Measurements from ENCODE around the gene CSMD2.

CSMD2 gene

DNA sequence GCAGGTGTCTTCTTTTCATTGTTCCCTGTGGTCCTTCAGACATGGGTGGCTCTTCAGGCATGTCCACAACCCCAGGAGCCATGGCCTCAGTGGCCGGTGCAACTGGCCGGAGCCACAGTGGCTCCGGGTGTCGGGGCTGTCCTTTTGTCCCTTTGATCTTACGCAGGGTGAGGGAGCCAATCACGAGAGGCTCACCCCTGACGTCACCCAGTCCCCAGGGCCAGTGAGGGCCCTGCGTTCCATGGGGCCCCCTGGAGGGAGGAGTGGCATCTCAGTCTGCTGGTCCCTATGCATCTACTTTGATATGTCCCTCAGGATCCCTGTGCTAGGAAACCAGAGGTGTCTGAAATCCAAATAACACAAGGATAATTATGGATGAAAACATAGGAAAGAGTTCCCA lies 663.3 kb downstream of the CSMD2 start:
- DNase-seq (ENCODE audit: low read depth in 2 of 2): no peak

DNA sequence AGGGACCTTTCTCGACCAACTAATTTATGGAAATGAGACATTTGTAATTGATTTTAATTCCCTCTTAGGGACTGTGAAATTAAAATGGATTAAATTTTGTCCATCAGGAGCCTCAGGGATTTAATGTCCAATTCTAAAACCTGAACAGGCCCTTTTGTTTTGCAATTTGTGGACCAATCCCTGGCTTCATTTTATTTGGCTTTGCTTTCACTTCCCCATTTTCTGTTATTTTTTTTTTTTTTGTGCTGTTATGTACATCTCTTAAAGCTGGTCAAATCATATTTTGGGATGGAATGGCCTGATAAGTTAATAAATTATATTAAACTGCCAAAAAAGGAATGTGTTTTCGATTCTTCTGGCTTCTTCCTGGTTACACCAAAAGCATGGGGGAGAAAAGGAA lies 663.7 kb downstream of the CSMD2 start:
- DNase-seq (ENCODE audit: low read depth in 2 of 2): no peak

DNA sequence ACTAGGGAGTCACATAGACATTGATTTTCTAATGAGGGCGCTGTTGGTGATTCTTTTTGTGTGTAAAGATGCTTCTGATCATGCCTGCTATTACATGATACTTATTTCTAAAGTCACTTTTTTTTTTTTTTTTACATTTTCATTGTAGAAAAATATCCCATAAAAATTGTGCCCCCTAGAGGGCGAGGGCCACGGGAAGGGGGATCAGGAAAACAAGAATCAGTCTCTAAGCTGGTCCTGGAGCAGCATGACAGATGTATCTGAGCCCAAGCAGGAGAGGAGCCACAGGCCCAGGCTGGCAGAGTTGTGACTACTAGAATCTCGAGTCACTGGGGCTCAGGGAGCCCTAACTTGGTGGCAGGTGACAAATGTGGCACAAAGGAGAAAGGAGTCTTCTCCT lies 664.5 kb downstream of the CSMD2 start:
- DNase-seq (ENCODE audit: low read depth in 2 of 2): no peak

DNA sequence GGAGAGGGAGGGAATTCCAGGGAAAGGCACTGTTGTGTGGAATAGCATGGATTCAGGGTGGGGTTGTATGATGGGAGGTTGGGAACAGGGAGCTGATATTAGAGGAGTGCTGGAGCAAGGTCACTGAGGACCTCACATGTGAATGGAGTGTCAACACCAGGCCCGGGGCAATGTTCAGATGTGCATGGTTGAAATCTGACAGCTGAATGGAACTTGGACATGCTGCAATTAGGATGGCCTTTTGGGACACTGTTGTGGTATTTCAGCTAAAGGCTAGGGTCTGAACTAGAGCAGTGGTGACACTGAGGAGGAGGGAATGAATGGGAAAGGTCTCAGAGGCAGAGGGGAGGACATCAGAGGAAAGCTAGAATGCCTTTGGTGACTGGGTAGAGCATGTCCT lies 667.6 kb downstream of the CSMD2 start:
- no peak for DNase-seq (ENCODE audit: low read depth in 2 of 2)

DNA sequence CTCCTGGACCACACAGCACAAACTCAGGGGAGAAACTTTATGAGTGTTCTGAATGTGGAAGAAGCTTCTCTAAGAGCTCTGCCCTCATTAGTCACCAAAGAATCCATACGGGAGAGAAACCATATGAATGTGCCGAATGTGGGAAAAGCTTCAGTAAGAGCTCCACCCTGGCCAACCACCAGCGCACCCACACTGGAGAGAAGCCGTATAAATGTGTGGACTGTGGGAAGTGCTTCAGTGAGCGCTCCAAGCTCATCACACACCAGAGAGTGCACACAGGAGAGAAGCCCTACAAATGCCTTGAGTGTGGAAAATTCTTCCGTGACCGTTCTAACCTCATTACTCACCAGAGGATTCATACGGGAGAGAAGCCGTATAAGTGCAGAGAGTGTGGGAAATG lies 670.1 kb downstream of the CSMD2 start:
- DNase-seq (ENCODE audit: low read depth in 2 of 2): no peak

DNA sequence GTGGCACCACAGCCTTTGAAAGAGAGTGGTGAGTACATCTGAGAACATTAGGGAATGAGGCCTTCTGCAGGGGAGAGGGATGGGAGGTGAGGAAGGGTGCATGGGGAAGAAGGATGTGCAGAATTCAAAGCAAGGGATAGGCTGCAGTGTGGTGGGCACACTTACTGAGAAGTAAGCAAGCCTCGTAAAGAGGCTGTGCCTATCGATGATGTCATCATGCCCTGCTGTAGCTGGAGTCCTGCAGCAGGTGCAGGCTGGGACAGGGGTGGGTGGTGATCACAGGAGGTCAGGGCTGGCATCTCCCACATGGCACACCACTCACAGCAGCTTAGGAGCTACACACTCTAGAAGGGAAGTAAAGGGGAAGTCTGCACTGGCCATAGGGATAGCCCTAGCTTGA lies 676.4 kb downstream of the CSMD2 start:
- DNase-seq (ENCODE audit: low read depth in 2 of 2): no peak

DNA sequence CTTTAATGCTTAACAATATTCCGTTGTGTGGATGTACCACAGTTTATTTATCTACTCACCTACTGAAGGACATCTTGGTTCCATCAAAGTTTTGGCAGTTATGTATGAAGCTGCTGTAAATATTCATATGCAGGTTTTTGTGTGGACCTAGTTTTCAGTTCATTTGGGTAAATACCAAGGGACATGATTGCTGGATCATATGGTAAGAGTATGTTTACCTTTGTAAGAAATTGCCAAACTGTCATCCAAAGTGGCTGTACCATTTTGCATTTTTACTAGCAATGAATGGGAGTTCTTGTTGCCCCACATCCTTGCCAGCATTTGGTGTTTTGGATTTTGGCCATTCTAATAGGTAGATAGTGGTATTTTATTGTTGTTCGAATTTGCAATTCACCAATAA lies 682.6 kb downstream of the CSMD2 start:
- DNase-seq (ENCODE audit: low read depth in 2 of 2): no peak

DNA sequence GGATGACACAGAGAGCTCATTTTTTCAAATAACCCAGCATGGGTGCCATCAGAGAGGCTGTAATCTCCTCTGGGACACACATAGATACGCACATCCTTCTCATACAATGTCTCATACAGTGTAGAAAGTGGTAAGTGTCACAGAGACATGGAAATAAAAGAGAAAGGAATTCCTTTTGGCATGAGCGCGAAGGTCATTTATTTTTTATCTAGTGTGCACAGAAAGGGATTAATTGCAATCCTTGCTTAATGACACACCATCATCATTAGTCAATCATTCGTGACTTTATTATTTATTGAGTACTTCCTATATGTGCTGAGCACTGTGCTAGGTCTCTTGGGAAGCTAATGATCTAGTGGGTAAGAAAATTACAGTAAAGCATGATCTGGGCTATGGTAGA lies 687.6 kb downstream of the CSMD2 start:
- DNase-seq (ENCODE audit: low read depth in 2 of 2): no peak

DNA sequence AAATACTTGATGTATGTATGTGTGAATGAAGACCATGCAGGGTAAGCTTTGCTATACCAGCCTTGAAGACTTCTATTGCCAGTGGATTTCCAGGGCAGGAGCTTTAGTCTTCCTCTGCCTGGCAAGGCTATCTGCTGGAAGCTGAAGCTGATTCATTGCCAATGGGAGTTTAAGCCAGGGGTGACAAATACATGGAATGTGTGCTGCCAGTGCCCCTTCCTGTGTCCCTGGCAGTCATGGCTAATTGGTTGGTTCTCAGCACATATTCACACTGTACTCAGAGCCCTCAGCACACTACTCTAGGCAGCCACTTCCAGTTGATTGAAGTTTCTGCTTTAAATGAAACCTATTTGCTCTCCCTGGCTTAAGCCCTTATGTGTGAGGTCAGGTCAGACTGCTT lies 691.1 kb downstream of the CSMD2 start:
- no peak for DNase-seq (ENCODE audit: low read depth in 2 of 2)

DNA sequence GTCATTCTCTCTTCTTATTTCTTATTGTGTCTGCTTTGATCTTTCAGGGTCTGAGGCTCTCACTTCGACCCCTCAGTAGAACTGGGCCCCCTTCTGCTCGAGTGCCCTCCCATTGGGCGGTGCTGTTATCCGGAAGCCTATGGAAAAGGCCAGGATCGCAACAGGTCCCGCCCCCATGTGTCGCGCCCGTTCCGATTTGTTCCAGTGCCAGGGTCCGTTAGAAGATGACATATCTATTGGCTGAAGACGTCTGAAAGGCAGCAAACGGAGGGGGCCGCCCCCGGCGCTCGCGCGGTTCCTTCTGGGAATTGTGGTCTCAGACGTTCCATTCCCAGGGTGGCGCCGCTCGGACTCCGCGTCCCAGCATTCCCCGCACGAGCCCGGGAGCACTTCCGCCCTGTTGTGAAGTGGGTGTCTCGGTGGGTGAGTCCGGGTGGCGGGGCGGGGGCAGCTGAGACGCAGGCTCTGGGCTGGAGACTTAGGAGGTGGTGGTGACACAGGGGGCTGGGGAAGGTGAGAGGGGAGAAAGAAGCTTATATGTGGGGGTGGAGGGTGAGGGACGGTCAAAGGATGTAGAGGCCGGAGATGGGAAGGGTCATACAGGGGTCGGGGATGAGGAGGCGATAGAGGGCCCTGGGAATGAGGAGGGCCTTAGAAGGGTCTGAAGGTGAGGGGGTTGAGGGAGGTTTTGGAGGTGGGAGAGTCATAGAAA lies 692.6 kb downstream of the CSMD2 start, which contains the start of gene ZSCAN20:
Gene ZSCAN20 (plus strand): TSS at position 377 of the 712 bp plus-strand sequence. CDS start 6,644 bp downstream, outside the sequence.
- DNase-seq (ENCODE audit: low read depth in 2 of 2): peak; percentile 84 to 88

DNA sequence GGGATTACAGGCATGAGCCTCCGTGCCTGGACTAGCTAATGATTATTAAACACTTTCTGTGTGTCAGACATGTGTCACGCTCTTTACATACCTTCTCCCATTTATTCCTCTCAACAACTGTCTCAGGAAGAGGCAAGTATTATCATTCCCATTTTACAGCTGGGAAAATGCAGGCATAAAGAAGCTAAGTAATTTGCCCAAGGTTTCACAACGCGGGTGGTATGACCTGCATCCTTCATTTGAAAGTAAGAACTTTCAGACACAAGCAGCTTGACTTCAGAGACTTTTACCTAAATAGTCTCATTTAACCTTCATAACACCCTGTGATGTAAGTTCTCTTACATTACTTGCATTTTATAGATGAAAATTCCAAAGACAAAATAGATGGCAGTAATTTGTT lies 693.6 kb downstream of the CSMD2 start:
- DNase-seq (ENCODE audit: low read depth in 2 of 2): no peak

DNA sequence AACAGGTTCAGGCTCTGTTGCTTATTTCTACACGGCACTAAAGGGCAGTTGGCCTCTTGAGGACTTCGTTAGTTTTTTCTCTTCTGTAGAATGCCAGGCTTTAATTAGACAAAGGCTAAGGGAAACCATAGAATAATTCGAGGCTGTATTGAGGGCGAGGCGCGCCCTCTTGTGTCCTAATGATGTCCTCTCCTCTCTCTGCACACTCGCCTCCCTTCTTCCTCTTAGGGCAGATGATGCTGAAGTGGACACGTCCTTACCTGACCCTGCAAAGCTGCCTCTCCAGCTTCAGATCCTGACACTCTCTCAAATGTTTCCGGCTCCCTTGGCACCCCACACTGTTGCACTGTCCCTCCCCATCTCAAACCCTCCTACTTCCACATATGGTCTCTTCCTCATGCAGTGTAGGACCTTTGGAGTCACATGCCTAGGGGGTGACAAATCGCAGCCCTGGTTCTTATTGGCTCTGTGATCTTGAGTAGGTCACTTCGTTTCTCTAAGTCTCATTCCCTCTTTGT lies 694.5 kb downstream of the CSMD2 start:
- peak; percentile 18 to 28 for DNase-seq (ENCODE audit: low read depth in 2 of 2)

DNA sequence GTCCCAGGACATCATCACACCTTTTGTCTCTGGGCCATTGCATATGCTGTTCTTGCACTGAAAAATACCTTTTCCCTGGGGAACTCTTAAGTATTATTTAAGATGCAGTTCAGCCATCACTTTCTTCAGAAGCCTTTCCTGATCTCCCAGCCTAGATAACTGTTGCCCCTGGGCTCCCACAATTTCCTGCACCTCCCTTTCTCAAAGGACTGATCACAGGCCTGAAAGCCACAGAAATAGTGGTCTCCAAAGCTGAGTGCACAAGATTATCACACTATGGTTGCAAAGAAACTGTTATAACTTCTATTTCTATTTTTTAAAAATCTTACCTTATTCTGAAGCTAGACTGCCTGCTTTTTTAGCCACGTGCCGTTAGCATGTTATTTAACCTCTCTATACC lies 695.3 kb downstream of the CSMD2 start:
- no peak for DNase-seq (ENCODE audit: low read depth in 2 of 2)

DNA sequence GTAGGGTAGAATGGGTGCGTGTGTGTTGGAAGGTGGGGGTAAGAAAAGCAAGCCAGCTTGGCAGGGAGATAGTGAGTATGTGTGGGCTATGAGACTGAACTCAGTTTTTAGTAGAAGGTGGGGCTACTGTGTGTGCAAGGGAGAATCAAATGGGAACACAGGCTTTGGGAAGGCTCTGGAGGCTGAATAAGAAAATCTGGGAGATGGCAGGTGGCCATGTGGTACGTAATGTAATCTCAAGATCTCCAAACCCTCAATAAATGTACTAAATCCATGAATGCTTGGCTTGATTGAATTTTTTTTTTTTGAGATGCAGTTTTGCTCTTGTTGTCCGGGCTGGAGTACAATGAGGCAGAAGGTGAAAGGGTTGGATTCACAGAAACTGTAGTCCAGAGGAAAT lies 696.1 kb downstream of the CSMD2 start:
- no peak for DNase-seq (ENCODE audit: low read depth in 2 of 2)

DNA sequence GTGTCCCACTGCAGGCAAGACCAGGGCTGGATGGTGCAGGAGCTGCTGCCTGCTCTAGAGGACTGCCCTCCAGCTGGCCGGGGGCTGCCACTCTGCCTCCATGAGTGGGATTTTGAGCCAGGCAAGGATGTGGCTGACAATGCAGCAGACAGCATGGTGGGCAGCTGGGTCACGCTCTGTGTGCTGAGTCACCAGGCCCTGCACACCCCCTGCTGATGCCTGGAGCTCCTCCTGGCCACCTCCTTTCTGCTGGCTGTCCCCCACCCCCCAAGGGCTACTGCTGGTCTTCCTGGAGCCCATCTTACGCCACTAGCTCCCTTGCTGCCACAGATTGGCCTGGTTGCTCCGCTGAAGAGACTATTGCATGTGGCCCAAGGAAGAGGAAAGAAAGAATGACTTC lies 696.5 kb downstream of the CSMD2 start:
- DNase-seq (ENCODE audit: low read depth in 2 of 2): no peak

DNA sequence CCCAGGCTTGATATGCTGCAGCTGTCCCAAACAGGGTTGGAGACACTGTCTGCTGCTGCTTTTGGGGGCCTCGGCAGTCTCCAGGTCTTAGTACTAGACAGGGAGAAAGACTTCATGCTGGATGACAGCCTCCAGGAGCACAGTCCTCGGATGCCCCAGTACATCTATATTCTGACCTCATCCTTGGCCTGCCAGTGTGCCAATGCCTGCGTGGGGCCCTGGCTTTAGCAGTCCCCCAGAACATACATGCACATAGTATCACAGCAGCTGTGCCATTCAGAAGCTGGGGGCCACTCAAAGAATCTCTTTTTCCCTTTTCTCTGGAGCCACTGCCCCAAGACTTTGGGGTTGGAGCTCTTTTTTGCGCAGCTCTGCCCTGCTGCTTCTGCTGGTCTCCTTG lies 697.0 kb downstream of the CSMD2 start:
- DNase-seq (ENCODE audit: low read depth in 2 of 2): no peak

DNA sequence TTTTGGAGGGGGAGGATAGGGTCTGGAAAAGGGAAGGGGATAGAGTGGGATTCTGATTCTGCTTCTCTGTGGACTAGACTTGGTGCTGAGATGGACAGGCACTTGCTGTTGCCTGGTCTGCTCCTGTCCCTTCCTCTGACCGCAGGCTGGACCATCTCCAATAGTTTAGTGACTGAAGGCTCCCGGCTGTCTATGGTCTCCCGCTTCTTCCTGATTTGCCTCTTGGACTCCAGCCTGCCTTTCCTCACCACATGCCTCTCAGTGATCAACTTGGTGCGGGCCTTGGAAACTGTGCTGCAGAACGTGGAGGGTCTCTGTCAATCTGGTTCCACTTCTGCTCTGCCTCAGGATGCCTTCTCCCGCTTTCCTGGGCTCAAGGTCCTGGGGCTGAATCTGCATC lies 698.9 kb downstream of the CSMD2 start:
- no peak for DNase-seq (ENCODE audit: low read depth in 2 of 2)

DNA sequence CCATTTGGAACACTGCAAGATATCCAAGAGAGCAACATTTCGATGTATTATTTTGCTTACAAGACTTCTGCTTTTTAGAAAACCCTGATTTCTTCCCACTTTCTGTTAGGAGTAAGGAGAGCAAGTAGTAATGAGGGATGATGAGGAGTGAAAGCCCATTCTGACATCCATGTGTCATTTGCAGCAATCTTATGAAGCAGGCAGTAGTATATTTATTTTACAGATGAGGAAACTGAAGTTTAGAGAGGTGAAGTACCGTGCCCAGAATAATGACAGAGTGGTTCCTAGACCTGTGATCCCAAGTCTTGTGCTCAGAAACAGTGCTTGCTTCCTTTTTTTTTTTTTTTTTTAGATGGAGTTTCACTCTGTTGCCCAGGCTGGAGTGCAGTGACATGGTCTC lies 699.7 kb downstream of the CSMD2 start:
- DNase-seq (ENCODE audit: low read depth in 2 of 2): no peak

DNA sequence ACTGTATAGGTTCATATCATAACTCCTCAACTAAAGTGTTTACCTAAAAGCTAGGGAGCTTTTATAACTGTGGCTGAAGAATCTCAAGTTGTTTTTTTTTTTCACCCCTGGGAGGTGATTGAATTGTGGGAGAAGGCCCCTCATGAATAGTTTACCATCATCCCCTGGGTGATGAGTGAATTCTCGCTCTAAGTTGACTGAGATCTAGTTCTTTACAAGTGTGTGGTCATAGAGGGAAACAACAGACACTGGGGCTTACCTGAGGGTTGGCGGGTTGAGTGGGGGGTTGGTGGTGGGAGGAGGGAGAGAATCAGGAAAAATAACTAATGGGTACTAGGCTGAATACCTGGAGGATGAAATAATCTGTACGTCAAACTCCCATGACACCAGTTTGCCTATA lies 700.5 kb downstream of the CSMD2 start:
- no peak for DNase-seq (ENCODE audit: low read depth in 2 of 2)
